Fibroblast of mammary gland (primary cell): Measurements from ENCODE around the gene ZBTB7C.

Experiments used
- DNase-seq: peaks from one replicate; pipeline ENCODE4 v3.0.0-alpha.2; 2010; ENCODE audit warnings: low read depth
- H3K4me3 ChIP-seq: 2 replicates; pipeline ENCODE4 v1.5.1; 2011; ENCODE audit warnings: low read depth, mild to moderate bottlenecking, low read length, moderate library complexity; ENCODE audit not compliant: control insufficient read depth
- CTCF ChIP-seq: conservative IDR thresholded peaks from 2 replicates; pipeline ENCODE4 v1.5.1; 2011; ENCODE audit warnings: low read depth, low read length, inconsistent platforms; ENCODE audit not compliant: control insufficient read depth, insufficient read depth

Gene ZBTB7C

GRCh38 chr18:48356909-48357631, 52.1 kb downstream of the ZBTB7C start:
- no peak for DNase-seq
- TF ChIP-seq CTCF, result no peak
- H3K4me3 ChIP-seq, result no peak overlapping the region

- TF ChIP-seq CTCF, result no peak
These were observed 52.9 kb downstream of the ZBTB7C start for GRCh38 chr18:48356151-48356745.

GRCh38 chr18:48355276-48356115, 53.7 kb downstream of the ZBTB7C start:
- no peak overlapping the region for H3K4me3 ChIP-seq
- TF ChIP-seq CTCF, result no peak
- no peak for DNase-seq

More at GRCh38 chr18:48356151-48356745, 52.9 kb downstream of the ZBTB7C start:
- no peak overlapping the region for H3K4me3 ChIP-seq
- no peak for DNase-seq

GRCh38 chr18:48354746-48355260, 54.4 kb downstream of the ZBTB7C start:
- no peak for TF ChIP-seq CTCF
- DNase-seq, result no peak
- no peak overlapping the region for H3K4me3 ChIP-seq

- no peak overlapping the region for H3K4me3 ChIP-seq
- no peak for TF ChIP-seq CTCF
- DNase-seq, result no peak
These were observed 57.0 kb downstream of the ZBTB7C start for GRCh38 chr18:48352051-48352755.
